A549 treated with dexamethasone at 1 μM for 4 hours (cell line): Measurements from ENCODE around the gene NKX6-1. TPM values are rescaled to one million over a fixed set of nuclear protein-coding genes. Genes with fewer than 3 reads are reported as not detected.

Experiments used
- total RNA-seq: library from RNA; stranded (reverse); fragments of 200-300 nt; extraction: Qiagen RNA extraction; gene quantifications from 5 replicates; pipeline ENCODE4 v1.2.3, GENCODE V29; 2022

Gene NKX6-1
- total RNA-seq, result 0.17 to 0.62 TPM (median 0.46 TPM) in 5 replicates

GRCh38 chr4:84498935-84499623 lies at the start of gene NKX6-1:
Gene NKX6-1, minus strand, starts transcription at chr4:84499292. Its CDS starts 1,064 bp downstream, at chr4:84498228.

Other genes starting within 250 kb of the NKX6-1 start
- gene CDS1, start 83.8 kb upstream of the NKX6-1 start, total RNA-seq, result 0.33 to 0.63 TPM (median 0.60 TPM) in 5 replicates